Ishikawa (cell line): ENCODE results near the gene MXD1.

Experiments used
- CEBPB ChIP-seq: IDR thresholded peaks from 2 replicates; pipeline ENCODE4 v1.6.1; 2012
- EP300 ChIP-seq: IDR thresholded peaks from 2 replicates; pipeline ENCODE4 v1.6.1; 2012; ENCODE audit warnings: borderline replicate concordance
- MAX ChIP-seq: IDR thresholded peaks from 2 replicates; pipeline ENCODE4 v1.6.1; 2012
- NFIC ChIP-seq: IDR thresholded peaks from 2 replicates; pipeline ENCODE4 v1.6.1; 2012
- RAD21 ChIP-seq: IDR thresholded peaks from 2 replicates; pipeline ENCODE4 v1.6.1; 2012; ENCODE audit warnings: low read depth
- REST ChIP-seq: IDR thresholded peaks from 2 replicates; pipeline ENCODE4 v1.6.1; 2012; ENCODE audit warnings: low read depth, mild to moderate bottlenecking
- TAF1 ChIP-seq: IDR thresholded peaks from 2 replicates; pipeline ENCODE4 v1.6.1; 2012; ENCODE audit warnings: low read depth, mild to moderate bottlenecking
- TCF12 ChIP-seq: IDR thresholded peaks from 2 replicates; pipeline ENCODE4 v1.6.1; 2012; ENCODE audit warnings: low read depth
- YY1 ChIP-seq: IDR thresholded peaks from 2 replicates; pipeline ENCODE4 v1.6.1; 2012; ENCODE audit warnings: low read depth
- TF ChIP-seq, protein P1 (sequence below): IDR thresholded peaks from 2 replicates; pipeline ENCODE4 v1.6.1; 2012

DNA sequence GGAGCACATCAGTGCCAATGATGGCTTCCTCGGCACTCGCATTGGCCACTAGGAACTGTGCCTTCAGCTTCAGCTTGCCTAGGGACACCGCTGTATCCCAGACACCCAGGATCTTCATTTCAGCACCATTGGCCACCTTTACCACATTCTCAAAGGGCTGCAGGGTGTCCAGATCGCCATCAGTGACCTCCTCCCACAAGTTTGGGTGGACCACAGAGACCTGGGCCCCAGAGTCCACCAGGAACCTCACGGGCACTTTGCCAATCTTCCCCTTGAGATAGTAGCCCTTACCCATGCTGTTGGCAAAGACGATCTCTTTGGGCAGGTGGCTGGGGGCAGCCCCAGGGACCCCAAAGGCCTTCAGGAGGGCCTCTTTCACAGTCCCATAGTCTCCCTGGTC is 45.9 kb downstream of the MXD1 start:
- no peak for TF ChIP-seq TCF12
- no peak for TF ChIP-seq REST
- no peak for TF ChIP-seq CEBPB
- no peak for TF ChIP-seq MAX
- no peak for TF ChIP-seq RAD21
- no peak for TF ChIP-seq TAF1
- no peak for TF ChIP-seq EP300
- TF ChIP-seq NFIC: no peak
- TF ChIP-seq, protein P1, sequence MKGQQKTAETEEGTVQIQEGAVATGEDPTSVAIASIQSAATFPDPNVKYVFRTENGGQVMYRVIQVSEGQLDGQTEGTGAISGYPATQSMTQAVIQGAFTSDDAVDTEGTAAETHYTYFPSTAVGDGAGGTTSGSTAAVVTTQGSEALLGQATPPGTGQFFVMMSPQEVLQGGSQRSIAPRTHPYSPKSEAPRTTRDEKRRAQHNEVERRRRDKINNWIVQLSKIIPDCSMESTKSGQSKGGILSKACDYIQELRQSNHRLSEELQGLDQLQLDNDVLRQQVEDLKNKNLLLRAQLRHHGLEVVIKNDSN: no peak
- TF ChIP-seq YY1: no peak
